T-helper 17 cell (primary cell): ENCODE measurements around the gene C4orf50. TPM values are rescaled to one million over a fixed set of nuclear protein-coding genes. Genes with fewer than 3 reads are reported as not detected.

Experiments
- ATAC-seq: fragments of 150-1000 bp; cut with Tn5 transposase; 2 replicates; pipeline ENCODE4 v1.10.0; 2021; ENCODE audit warnings: mild to moderate bottlenecking, moderate library complexity
- DNase-seq, 3 donors: peaks; one replicate each; pipeline versions ENCODE4 v3.0.0 to v3.0.0-alpha.2; 2020 to 2021
- H3K9me3 ChIP-seq: one replicate; pipeline ENCODE4 v1.7.0; 2013; ENCODE audit warnings: low read length, mild to moderate bottlenecking; ENCODE audit not compliant: control insufficient read depth, poor library complexity, severe bottlenecking
- H3K27ac Mint-ChIP-seq: one replicate; pipeline ENCODE4 v1.8.0; 2022; ENCODE audit warnings: mild to moderate bottlenecking, moderate library complexity, mixed read lengths
- H3K27me3 Mint-ChIP-seq: one replicate; pipeline ENCODE4 v1.8.0; 2022; ENCODE audit warnings: mixed read lengths
- H3K36me3 Mint-ChIP-seq: one replicate; pipeline ENCODE4 v1.8.0; 2022; ENCODE audit warnings: low read depth, mixed read lengths
- H3K4me1 Mint-ChIP-seq: one replicate; pipeline ENCODE4 v1.8.0; 2022; ENCODE audit warnings: mild to moderate bottlenecking, mixed read lengths
- H3K4me3 Mint-ChIP-seq: one replicate; pipeline ENCODE4 v1.8.0; 2022; ENCODE audit warnings: mild to moderate bottlenecking, moderate library complexity, mixed read lengths
- total RNA-seq, 4 donors: library from RNA in 2 of 4; stranded (reverse) in 2 of 4; gene quantifications; one replicate each; pipeline ENCODE4 v1.2.3 and lab custom pipeline; 2022 to 2026

The C4orf50 gene
- total RNA-seq, 2 donors from 2014 or later, result 0.87 to 2.3 TPM

DNA sequence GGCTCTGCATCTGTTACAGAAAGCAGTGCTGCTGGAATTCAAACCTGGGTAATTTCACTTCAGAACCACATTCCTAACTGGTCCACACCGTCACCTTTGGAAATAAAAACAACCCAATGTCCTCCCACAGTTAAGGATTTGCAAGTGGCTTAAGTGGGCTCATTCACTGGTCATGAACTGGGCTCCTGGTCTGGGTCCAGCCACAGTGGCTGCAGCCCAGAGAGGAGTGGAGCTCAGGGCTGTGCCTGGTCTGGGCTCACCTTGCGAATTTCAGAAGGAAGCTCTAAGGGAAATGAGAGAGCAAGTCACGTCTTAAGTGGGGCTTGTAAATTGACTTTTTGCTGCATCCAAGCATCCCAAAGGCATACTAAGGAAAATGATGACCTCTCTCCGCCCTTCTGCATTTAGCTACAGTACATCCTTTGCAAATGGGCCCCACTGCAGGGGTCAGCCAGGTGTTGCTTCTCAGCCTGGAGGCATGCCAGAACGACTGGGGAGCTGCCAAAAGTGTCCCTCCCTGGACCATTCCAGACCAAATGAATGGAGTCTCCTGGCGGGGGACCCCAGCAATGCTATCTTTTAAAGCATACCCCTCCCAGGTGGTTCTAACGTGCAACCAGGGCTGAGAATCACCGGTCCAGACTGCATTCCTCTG is 99.8 kb downstream of the C4orf50 start:
- Mint-ChIP-seq H3K27me3 (peaks cover 31% of the 10 kb centered on the region), H3K4me1 (no peaks in the 10 kb centered on the region), H3K27ac (no peak overlapping the region), H3K4me3 (no peak overlapping the region), H3K36me3 (no peaks in the 10 kb centered on the region)
- no peak for DNase-seq
- no peak for ATAC-seq
- no peaks in the 10 kb centered on the region for H3K9me3 ChIP-seq

DNA sequence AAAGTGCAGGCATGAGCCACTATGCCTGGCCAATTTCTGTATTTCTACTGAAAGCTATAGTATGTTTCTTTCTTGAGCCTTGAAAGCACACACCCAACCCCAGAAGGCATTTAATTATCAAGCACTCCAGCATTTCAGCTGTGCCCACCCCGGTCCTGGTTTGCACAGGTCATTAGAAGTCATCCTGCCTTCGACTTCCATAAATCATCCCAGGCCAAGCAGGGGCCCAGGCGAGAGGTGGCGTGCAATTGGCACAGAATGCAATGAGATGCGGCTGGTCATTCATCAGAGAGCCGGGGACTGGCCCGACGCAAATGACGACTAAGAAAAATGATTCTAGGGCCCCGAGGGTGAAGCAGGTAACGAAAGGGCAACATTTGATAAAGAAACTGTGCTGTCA is 100.6 kb downstream of the C4orf50 start:
- ATAC-seq (no peak), DNase-seq (no peak)
- Mint-ChIP-seq H3K27me3 (peaks cover 26% of the 10 kb centered on the region), H3K4me3 (no peak overlapping the region), H3K4me1 (no peaks in the 10 kb centered on the region), H3K36me3 (no peaks in the 10 kb centered on the region), H3K27ac (no peak overlapping the region)
- no peaks in the 10 kb centered on the region for H3K9me3 ChIP-seq

DNA sequence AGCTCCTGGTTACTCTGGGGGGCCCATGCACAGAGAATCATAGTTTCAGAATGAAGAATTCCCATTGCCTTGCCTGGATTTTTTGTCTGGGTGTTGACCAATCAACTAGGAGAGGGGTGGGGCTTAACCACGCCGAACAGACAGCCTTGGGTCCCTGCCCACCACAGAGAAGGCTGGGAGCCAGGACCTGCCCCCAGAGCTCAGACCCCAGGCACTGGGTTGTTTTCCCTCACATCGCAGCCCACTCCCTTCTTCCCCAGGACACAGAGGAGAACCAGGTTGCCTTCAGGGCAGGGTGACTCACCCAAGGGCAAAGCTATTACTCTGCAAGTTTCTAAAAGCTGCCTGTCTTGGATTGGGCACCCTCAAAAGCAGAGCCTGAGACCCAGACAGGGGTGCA is 102.0 kb downstream of the C4orf50 start:
- Mint-ChIP-seq H3K36me3 (no peaks in the 10 kb centered on the region), H3K4me1 (no peaks in the 10 kb centered on the region), H3K4me3 (no peak overlapping the region), H3K27ac (no peak overlapping the region), H3K27me3 (peaks cover 17% of the 10 kb centered on the region)
- H3K9me3 ChIP-seq, result no peaks in the 10 kb centered on the region
- ATAC-seq (no peak), DNase-seq (no peak)

DNA sequence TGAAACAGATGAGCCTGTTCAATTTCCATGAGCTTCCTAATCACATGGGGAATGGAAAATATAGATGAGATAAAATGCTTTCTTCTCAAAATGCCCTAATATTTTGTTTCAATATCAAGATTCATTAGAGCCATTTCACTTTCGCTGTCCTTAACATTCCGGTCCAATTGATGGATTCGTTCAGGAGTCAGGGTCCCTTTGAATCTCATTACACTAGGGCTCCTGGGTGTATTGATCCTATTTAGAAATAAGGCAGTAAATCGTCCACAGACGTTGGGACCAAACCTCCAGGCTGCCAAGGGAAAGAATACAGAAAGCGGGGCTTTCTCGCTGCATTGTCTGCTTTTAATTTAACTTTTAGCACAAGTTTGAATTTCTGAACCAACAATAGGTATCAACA is 104.8 kb downstream of the C4orf50 start:
- DNase-seq, result no peak
- H3K4me1 Mint-ChIP-seq, result no peaks in the 10 kb centered on the region
- no peak overlapping the region for H3K27ac Mint-ChIP-seq
- peaks cover 5% of the 10 kb centered on the region for H3K27me3 Mint-ChIP-seq
- no peaks in the 10 kb centered on the region for H3K36me3 Mint-ChIP-seq
- no peaks in the 10 kb centered on the region for H3K9me3 ChIP-seq
- no peak overlapping the region for H3K4me3 Mint-ChIP-seq
- no peak for ATAC-seq

DNA sequence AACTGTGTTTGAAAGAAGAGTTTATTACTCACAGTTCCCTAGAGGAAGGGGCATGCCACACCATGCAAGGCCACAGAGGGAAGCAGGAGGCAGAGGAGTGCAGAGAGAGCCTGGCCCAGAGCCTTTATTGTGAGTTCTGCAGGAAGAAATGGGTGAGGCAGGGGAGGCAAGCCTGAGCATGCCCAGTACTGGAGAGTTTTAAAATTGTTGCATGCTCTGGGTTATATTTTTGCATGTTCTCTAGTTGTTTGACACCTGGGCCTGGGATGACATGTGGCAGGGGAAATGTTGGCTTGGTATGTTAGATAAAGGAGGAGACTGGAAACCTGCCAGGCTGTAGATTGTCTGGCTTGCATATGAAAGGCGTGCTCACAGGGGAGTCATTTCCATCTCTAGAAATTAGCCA is 105.6 kb downstream of the C4orf50 start:
- DNase-seq (no peak), ATAC-seq (no peak)
- H3K27ac Mint-ChIP-seq, result no peak overlapping the region
- H3K4me1 Mint-ChIP-seq, result no peaks in the 10 kb centered on the region
- H3K9me3 ChIP-seq, result no peaks in the 10 kb centered on the region
- H3K27me3 Mint-ChIP-seq, result peaks cover 5% of the 10 kb centered on the region
- no peaks in the 10 kb centered on the region for H3K36me3 Mint-ChIP-seq
- no peak overlapping the region for H3K4me3 Mint-ChIP-seq

DNA sequence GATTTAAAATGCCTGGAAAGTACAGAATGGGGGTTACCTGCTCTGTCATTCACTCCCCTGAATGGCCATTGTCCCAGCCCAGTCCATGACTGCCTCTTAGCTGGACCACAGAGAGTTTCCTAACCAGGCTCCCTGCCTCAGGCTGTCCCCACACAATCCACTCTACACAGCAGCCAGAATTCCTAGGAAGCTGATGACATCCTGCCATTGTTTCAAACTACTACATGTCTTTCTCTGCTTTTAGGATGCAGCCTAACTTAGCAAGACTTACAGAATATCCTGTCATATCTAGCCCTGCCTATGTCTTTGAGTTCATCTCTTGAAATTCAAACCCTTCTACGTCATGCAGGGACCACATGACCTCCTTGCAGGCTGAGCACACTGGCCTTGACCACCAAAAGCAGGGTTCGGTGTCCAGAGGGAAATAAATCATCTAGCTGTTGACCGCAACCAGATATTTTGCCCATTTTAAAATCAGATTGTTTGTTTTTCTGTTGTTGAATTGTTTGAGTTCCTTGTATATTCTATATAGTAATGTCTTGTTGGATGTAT is 109.3 kb downstream of the C4orf50 start:
- Mint-ChIP-seq H3K36me3 (no peaks in the 10 kb centered on the region), H3K4me1 (no peaks in the 10 kb centered on the region), H3K27ac (no peak overlapping the region), H3K4me3 (no peak overlapping the region), H3K27me3 (peaks cover 5% of the 10 kb centered on the region)
- no peaks in the 10 kb centered on the region for H3K9me3 ChIP-seq
- no peak for ATAC-seq
- DNase-seq, result no peak

DNA sequence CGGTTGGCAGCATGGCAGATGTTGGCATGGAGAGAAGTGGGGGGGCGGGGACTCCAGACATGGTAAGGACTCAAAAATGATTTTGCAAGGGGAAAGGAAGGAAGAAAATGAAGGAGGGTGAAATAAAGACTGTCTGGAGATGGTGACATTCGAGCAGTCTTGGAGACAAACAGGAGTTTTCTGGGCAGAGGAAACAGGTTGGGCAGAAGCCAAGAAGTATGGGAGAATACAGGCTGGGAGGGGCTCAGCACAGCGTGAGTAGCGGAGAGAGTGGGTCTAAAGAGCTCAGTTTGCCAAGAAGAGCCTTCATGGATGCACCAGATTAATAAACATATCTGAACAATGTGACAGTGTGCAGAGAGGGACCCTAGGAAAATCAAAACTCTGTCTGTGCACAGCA is 112.0 kb downstream of the C4orf50 start:
- Mint-ChIP-seq H3K27ac (no peak overlapping the region), H3K4me3 (no peak overlapping the region)
- no peak for DNase-seq

DNA sequence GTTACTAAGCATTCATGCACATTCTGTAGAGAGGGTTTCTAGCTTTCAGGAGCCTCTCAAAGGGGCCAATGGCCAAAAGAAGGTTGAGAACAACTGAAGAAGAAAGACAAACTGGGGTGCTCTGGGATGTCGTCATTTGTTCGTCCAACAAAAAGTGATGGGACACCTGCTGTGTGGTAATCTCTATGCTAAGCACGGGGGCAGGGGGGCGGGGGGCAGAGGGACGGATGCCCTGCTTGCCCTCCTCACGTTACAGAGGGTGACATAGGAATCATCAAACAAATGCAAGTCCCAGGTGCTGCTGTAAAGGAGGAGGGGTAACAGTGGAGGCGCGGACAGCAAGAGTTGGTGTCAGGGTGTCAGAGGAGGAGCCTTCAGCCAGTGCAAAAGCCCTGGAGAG is 112.5 kb downstream of the C4orf50 start:
- Mint-ChIP-seq H3K4me3 (no peak overlapping the region), H3K27me3 (peaks cover 21% of the 10 kb centered on the region), H3K27ac (no peak overlapping the region), H3K36me3 (no peaks in the 10 kb centered on the region), H3K4me1 (no peaks in the 10 kb centered on the region)
- H3K9me3 ChIP-seq, result no peaks in the 10 kb centered on the region
- DNase-seq, result no peak
- no peak for ATAC-seq

More for the DNA sequence above, 112.0 kb downstream of the C4orf50 start:
- Mint-ChIP-seq H3K36me3 (no peaks in the 10 kb centered on the region), H3K27me3 (peaks cover 17% of the 10 kb centered on the region), H3K4me1 (no peaks in the 10 kb centered on the region)
- ATAC-seq, result no peak
- no peaks in the 10 kb centered on the region for H3K9me3 ChIP-seq

DNA sequence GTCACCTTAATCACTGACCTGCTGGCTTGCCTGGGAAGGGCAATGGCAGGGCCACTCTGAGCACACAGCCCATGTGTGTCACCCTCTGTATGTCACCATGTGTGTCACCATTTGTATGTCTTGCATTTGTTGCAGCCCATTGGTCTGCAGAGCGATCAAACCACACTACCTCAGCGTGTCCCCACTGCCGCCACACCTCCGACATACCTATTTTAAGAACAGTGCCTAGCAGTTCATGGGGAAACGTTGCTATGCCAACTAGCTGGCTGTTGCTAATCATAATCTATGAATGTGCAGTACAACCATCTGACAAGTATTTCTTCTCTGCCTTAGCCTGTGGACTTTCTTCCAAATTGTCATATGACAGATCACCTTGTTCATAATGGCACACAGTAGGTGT is 117.4 kb downstream of the C4orf50 start:
- no peaks in the 10 kb centered on the region for H3K9me3 ChIP-seq
- DNase-seq, result no peak
- H3K4me3 Mint-ChIP-seq, result no peak overlapping the region
- no peak overlapping the region for H3K27ac Mint-ChIP-seq
- H3K36me3 Mint-ChIP-seq, result no peaks in the 10 kb centered on the region
- H3K27me3 Mint-ChIP-seq, result peaks cover 39% of the 10 kb centered on the region
- H3K4me1 Mint-ChIP-seq, result no peaks in the 10 kb centered on the region
- ATAC-seq, result no peak

DNA sequence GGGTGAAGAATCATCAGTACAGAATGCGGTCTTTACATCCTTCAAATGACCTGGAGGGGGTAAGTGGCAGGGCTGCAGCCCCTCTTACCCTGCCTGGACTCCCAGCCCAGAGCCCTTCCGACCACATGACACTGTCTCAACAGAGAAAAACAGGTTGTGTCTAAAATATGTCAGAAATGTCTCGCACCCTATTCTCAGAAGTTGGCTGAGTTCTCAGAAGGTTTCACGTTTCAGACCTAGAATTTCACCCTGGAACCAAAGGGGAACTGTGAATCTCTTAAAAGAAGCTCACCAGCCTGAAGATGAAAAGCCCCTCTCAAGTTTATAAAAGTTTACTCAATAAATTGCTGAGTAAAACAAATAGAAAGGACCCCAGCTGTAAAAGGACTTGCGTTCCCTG is 118.3 kb downstream of the C4orf50 start:
- peaks cover 48% of the 10 kb centered on the region for H3K27me3 Mint-ChIP-seq
- DNase-seq (no peak), ATAC-seq (no peak)
- H3K4me3 Mint-ChIP-seq, result no peak overlapping the region
- H3K4me1 Mint-ChIP-seq, result no peaks in the 10 kb centered on the region
- H3K9me3 ChIP-seq, result no peaks in the 10 kb centered on the region
- H3K27ac Mint-ChIP-seq, result no peak overlapping the region
- no peaks in the 10 kb centered on the region for H3K36me3 Mint-ChIP-seq

DNA sequence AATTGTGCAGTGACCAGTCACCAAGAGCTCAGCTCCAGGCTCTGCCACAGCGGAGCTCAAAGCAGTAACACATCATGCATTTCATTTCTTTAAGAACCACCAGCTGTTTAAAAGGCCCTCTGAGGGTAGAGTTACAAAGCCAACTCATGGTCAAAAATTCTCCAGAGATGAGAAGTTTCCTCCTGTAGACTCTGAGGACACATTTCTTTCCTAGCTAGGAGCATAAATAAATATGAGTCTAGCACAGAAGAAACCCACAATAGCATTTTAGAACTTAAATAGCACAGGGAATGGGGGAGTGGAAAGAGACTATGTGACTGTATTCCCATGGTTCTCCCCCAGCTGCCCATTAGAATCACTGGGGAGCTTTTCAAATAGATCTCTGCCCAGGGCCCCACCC is 118.8 kb downstream of the C4orf50 start:
- Mint-ChIP-seq H3K27ac (no peak overlapping the region), H3K4me3 (no peak overlapping the region), H3K4me1 (no peaks in the 10 kb centered on the region), H3K36me3 (no peaks in the 10 kb centered on the region), H3K27me3 (peaks cover 48% of the 10 kb centered on the region)
- H3K9me3 ChIP-seq, result no peaks in the 10 kb centered on the region
- ATAC-seq (no peak), DNase-seq (no peak)

DNA sequence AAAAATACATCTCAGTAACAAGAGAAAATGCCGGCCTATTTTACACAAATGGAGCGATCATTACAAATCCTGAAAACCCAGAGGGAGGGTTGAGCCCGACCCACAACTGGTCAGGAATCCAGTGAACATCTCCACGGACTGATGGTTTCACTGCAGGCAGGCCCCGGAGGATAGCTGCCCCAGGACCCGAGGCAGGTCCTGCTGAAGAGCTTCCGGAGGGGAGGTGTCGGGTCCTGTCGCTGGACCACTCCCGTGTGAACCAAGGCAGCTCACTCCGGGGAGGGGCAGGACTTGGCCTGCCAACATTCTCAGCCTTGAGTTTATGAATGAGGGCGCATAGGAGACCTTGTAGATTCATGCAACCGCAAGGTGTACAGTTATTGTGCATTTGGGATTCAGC is 120.6 kb downstream of the C4orf50 start:
- Mint-ChIP-seq H3K4me3 (no peak overlapping the region), H3K27ac (no peak overlapping the region), H3K4me1 (no peaks in the 10 kb centered on the region), H3K36me3 (peaks cover 2% of the 10 kb centered on the region), H3K27me3 (peaks cover 51% of the 10 kb centered on the region)
- ATAC-seq, result no peak
- no peaks in the 10 kb centered on the region for H3K9me3 ChIP-seq
- DNase-seq, result no peak

DNA sequence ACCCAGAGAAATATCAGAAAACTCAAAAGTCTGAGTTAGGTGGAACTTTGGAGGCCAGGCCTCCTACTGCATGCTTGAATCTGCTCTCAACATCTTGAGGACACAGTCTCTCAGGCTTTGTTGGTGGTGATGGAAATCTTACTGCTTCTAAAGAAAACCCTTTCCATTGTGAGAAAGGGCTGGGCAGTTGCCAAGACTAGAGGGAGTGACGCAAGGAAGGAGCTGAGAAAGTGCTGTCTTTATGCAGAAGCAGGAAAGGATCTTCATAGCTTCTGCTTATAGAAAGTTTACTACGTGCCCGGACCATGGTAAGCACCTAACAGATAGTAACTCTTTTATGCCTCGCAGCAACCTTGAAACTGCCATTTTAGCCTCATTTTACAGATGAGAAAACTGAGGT is 122.9 kb downstream of the C4orf50 start:
- Mint-ChIP-seq H3K4me3 (no peak overlapping the region), H3K36me3 (peaks cover 2% of the 10 kb centered on the region), H3K27me3 (peaks cover 51% of the 10 kb centered on the region), H3K27ac (no peak overlapping the region), H3K4me1 (no peaks in the 10 kb centered on the region)
- DNase-seq (no peak), ATAC-seq (no peak)
- H3K9me3 ChIP-seq, result peaks cover 4% of the 10 kb centered on the region

DNA sequence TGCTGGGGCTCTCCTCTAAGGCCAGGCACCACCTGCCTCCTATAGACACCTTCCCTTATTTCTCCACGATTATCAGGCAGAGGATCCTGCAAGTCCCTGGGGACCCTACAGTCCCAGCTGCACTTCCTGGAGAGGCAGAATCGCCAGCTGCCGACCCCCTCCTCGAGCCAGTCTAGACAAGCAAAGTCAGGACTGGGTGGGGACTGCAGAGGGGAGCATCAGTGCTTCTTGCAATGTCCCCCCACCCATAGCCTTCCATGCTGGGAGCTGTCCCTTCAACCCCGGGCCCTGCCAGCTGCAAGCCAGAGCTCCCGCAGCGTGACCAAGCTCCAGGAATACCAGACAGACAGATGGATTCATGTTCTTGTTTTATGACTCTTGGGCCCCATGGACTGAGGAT is 124.0 kb downstream of the C4orf50 start:
- no peak overlapping the region for H3K4me3 Mint-ChIP-seq
- H3K4me1 Mint-ChIP-seq, result peaks cover 2% of the 10 kb centered on the region
- H3K27ac Mint-ChIP-seq, result no peak overlapping the region
- peaks cover 2% of the 10 kb centered on the region for H3K36me3 Mint-ChIP-seq
- H3K27me3 Mint-ChIP-seq, result peaks cover 60% of the 10 kb centered on the region
- ATAC-seq (no peak), DNase-seq (no peak)
- H3K9me3 ChIP-seq, result peaks cover 4% of the 10 kb centered on the region
